HG03575 (cell line): ENCODE results near the gene MRPL44.

Experiments used
- ATAC-seq: cut with Tn5 transposase; IDR thresholded peaks from one replicate; pipeline ENCODE4 v1.9.1; 2021; ENCODE audit not compliant: unreplicated experiment, insufficient number of reproducible peaks, low FRiP score; ENCODE audit errors: extremely low read depth

MRPL44 gene

DNA sequence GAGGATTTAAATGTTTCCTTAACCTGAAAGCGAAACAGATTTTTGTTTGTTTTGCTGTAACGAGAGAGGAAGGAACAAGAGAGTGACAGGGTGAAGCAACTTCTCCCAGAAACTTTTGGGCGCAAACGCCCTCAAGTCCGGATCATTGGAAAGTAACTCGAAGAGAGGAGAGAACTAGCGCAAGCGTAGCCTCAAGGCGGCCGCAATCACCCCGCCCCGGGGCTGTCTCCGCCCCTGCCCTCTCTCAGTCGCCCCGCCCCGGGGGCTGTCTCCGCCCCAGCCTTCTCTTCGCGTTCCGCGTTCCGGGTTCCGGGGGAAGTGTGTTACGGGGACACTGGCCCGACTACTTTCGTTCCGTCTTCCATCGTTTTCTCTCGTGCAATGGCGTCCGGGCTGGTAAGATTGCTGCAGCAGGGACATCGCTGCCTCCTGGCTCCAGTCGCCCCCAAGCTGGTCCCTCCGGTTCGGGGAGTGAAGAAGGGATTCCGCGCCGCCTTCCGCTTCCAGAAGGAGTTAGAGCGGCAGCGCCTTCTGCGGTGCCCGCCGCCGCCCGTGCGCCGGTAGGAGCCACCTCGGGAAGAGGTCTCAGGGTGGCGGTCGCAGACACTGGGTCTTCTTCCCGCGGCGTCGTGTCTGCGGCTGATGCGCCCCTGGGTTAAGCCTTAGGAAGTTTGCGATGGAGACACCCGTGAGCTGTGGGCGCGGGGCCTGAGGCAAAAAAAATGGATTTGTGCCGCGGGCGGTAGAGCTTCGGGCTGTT, at the start of gene MRPL44:
Gene MRPL44 (plus strand): TSS at position 372 of the 760 bp plus-strand sequence. CDS start 10 bp downstream, at position 382.
- peak; percentile 50 for ATAC-seq

DNA sequence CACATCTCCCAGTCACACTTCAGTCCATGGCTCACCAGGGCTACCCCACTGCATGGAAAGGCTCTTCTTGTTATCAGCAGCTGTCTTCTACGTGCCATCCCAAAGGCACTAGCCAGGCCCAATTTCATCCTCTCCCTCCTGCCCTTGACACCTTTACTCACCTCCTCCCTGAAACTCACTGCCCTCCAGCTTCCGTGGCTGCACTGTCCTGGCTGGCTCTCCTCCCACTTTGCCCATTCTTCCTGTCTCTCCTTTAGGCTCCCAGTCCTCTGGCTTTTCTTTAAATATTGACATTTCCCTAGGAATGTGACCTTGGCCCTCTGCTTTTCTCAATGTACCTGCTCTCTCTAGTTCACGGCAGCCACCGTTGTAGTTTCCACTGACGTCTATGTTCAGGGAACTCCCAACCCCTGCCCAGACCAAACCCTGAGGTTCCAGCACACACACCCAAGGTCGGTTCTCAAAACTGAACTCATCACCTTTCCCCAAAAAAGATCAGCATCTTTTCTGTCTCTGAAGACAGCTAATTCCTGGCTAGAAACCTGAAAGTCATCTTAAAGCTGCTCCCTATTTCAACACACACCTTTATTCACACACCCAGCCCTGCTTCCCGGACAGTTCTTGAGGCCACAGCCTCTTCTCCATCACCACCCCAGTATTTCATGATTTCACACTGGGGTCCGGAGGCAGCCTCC, 48.8 kb upstream of the MRPL44 start:
- ATAC-seq, result no peak

DNA sequence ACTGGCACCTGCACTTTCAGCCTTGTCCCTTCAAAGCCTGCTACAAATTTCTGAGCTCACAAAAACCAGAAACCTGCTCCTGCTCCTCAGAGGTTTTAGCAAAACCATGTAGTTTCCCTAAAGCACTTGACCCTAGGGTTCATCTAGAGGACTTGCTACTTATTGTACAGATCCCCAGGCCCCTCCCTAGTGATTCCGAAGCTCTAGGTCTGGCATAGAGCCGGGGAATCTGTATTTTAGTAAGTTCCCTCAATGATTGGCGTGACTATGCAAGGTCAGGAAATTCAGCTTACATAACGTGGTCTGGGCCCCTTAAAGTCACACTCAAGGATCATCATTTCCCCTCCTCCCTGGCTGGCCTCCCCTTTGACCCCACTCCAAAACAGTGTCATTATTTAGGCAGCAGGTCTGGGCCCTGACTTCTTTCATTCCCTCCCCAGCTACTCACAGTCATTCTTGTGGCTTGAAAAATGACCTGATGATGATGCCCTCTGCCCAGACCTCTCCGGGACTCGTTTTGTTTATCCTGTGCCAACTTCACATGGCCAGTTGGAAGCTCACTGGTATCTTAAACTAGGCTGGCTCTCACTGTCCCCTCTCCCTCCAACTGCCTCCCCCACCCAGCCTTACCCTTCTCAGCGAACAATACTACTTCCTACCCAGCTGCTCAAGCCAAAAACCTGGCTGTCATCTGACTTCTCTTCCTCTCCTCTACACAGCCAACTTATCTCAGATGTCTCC, 48.1 kb upstream of the MRPL44 start:
- no peak for ATAC-seq

DNA sequence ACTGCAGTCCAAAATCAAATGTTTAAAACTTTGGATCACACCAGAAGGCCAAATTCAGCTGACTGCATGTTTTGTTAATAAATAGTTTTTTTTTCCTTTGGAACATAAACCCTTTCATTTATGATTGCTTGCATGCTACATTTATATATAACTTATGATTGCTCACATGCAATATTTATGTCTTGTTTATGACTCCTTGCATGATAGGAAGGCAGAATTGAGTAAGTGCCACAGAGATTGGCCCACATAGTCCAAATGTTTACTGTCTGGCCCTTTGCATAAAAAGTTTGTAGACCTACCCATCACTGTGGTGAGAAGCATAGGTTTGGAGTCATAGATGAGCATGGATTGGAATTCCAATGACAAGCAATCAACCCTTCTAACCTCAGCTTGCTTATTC, 42.9 kb upstream of the MRPL44 start:
- ATAC-seq, result no peak

DNA sequence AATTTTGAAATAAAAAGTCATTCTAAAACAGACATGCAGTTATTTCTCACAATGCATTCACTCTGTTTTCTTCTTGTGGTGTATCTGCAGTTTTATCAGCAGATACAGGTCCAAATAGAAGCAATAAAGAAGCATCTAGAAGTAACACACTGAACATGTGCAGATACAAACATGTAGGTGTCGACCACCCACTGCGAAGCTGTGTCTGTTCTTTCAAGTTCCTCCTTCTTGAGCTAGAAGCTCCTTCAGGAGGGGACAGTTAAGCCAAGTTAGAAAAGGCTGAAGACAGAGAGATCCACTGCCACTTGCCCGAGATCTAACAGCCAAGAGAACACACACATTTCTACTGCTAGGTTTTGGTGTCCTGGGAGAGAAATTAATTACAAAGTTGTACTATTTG, 42.2 kb upstream of the MRPL44 start:
- ATAC-seq, result no peak

DNA sequence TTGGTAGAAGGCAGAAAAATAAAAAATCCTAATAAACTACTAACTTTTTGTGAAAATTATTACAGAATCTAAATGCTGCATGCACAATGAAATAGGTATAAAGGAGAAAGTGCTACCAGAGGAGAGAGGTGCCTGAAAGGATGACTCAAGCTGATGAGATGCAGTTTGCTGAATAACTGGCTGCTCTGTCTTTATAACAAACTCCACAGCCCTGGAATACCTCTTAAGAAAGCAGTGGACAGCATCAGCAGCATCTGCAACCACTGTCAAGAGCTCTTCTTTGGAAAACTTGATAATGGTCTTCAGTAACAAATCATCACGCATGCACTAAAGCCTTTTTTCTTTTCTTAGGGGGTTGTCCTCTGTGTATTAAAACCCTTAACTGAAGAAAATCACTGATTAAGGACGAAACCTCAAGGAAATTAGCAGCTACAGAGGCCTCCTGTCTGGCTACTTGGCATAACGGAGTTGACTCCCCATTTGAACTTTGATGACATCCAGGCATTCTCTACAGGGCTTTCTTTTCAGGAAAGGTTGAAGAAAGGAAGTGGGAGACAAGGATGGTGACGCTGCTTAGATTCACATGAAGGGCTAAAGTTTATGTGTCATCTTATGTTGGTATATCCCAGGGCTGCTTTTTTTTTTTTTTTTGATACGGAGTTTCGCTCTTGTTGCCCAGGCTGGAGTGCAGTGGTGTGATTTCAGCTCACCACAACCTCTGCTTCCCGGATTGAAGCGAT, 40.9 kb upstream of the MRPL44 start:
- ATAC-seq, result no peak

DNA sequence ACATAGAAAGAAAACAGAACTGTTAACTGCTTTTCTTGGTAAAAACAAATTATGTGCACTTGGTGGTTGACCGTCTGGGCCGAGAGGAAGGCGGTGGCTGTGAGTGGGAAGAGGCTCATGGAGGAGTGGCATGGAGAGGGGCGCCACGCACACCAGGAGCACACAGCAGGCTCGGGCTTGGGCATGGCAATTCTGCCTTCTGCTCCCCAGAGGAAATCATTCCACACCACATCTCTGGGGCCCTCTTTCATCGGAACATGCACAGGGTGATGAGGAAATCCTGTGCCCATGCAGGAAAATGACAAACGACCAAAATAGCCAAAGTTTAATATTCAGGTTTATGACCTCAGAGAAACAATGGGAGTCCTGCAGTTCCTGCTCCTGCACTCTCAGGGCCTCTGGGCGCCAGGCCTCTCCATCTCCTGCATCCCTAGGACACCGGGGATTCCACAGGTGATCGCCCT, 38.6 kb upstream of the MRPL44 start:
- ATAC-seq, result no peak

DNA sequence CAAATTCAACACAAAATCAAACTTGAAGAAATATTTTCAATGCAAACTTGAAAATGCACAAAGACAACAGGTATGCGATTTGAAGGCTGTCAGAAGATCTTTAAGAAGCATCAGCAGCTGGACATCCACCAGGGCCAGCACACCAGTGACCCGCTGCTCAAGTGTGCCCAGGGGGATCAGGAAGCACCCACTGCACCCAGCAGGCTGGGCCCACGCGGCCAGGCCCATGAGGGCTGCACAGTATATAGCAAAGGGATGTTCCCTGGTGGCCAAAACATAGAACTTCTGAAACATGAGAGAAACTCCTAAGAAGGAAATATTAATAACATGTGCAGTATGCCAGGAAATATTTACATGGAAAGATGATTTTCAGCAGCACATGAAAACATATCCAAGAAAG, 37.2 kb upstream of the MRPL44 start:
- no peak for ATAC-seq

DNA sequence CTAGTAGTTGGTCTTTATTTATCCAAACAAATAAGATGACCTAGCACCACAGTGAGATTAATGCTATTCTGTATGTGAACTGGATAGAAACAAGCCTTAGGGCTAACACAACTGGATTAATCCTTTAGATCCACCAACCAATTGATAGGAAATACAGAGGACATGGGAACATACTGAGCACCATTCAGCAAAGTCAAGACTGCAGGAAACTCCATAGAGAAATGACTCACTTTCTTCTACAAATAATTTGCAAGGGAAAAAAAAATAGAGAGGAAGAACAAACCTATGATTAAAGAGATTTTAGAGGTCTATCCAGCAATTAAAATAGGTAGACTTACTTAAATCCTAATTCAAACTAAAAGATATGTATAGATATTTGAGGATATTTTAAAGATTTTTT, 36.1 kb upstream of the MRPL44 start:
- no peak for ATAC-seq

DNA sequence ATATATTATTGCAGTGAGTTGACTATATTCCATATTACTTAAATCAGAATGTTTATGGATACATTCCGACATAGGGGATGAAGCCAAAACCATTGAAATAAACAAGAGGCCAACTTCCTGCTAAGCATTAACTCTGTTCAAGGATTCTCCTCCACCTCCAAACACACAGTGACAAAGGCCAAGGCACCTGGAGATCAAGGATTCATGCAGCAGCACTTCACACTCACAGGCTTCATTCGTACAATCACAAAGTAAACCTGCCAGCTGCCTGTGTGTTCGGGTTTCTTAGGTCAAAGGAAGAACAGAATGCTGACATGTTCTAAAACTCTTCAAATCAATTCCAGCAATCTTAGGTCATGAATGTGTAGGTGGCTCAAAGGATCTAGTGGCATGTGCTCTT, 35.0 kb upstream of the MRPL44 start:
- ATAC-seq, result no peak

DNA sequence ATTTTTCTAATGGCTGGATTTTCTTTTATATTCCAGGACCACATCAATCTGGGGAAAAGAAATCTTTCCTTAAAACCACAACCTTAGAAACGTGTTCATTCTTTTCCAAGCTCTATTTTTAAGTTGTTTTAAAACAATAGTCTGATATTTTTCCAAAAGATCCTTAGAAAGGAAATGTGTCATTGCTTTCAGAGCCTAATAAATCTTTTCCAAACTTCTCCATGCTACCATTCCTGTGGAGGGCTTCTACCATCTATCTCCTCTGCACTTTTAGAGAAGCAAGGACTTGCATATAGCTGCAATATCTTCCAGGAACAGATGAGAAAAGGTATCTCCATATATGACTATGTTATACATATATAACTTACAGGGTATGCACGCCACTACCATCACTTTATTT, 33.3 kb upstream of the MRPL44 start:
- no peak for ATAC-seq

DNA sequence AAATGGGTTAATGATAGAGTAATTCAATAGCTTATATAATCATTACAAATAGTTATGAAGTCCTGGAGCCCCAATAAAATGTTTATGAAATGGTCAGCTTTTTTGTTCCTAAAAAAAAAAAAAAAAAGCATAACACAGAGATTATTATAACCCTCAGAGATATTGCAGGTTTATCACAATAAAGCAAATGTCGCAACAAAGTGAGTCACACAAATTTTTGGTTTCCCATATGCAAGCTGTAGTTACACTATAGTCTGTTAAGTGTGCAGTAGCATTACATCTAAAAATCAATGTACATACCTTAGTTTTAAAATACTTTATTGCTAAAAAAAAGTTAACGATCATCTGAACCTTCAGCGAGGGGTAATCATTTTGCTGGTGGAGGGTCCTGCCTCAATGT, 32.2 kb upstream of the MRPL44 start:
- ATAC-seq, result no peak

DNA sequence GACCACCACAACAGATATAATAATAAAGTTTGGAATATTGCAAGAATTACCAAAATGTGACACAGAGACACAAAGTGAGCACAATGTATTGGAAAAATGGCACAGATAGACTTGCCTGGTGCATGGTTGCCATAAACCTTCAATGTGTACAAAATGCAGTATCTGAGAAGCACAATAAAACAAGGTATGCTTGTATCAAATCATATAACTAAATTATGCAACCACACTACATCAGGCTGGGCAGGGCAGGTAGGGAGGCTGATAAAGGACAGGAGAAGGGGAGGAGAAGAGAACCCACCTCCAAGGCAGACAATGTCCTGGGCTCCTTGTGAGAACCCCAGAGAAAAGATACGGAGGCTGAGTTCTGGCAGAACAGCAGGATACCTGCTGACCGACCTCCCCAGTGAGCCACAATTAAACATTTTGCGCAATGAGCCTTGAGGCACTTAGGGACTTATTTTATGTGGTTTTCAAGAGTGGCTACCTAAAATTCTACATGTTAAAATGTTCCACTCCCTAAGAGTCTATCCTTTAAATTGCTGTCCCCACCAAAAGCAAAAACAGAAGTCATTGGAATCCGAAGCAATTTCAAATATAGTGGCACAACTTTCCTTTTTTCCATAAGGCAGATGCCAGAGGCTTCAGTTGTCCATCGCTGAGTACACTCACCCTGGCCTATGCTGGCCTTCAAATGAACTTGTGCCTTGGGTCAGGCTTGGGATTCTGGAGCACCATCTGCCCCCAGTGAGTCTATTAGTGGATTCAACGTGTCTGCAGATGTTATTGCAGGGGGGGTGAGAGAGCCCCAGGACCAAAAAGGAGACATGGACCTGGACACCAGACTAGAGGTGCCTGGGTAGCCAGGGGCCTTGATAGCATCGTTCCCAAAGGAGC, 28.9 kb upstream of the MRPL44 start:
- ATAC-seq, result no peak

DNA sequence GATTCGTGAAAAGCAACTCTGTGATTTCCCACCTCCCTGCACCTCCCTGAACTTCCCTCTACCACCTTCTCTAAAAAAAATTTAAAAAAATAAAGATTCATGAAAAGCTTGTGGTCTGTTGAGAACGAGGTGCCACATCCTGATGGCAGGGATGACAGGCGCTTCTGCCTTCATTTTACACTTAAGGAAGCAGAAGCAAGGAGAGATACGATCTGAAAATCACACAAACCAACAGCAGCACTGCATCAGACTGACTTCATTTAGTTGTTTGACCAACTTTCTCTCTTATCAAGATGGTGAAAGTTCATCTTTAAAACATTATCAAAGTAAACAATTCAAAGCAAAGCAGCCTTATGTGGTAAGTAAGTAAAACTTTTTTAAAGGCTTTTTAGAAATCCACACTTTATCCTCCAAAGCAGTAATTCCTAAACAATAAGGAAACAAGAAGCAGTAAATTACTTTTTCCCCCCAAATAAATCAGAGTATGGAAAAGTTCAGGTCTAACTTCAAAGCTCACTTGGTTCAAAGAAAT, 27.6 kb upstream of the MRPL44 start:
- no peak for ATAC-seq

DNA sequence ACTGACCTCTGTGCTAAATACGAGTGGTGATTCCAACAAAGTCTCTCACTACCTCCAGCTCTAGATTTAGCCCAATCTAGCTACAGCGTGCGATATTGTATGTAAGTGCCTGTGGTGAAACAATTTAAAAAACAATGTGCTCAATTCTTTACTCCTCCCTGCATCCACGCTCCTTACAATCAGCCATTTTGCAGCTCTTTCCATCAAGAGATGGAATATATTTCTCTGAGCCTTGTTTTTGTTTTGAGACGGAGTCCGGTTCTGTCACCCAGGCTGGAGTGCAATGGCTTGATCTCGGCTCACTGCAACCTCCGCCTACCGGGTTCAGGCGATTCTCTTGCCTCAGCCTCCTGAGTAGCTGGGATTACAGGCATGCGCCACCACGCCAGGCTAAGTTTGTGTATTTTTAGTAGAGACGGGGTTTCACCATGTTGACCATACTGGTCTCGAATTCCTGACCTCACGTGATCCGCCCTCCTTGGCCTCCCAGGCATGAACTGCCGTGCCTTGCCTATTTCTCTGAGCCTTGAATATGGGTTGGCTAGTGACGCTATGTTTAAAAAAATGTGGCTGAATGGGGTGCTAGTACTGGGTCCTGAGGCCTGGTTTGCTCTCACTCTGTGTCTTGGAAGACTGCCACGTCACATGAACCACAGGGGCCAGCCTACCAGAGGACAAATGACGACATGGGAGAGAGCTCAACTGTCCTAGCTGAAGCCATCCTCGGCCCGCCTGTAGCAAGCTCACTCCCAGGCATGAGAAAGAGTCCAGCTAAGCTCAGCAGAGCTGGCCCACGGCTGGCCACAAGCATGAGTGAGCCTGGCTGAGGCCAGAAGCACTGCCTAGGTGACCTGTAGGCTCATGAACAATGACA, 26.9 kb upstream of the MRPL44 start:
- no peak for ATAC-seq

DNA sequence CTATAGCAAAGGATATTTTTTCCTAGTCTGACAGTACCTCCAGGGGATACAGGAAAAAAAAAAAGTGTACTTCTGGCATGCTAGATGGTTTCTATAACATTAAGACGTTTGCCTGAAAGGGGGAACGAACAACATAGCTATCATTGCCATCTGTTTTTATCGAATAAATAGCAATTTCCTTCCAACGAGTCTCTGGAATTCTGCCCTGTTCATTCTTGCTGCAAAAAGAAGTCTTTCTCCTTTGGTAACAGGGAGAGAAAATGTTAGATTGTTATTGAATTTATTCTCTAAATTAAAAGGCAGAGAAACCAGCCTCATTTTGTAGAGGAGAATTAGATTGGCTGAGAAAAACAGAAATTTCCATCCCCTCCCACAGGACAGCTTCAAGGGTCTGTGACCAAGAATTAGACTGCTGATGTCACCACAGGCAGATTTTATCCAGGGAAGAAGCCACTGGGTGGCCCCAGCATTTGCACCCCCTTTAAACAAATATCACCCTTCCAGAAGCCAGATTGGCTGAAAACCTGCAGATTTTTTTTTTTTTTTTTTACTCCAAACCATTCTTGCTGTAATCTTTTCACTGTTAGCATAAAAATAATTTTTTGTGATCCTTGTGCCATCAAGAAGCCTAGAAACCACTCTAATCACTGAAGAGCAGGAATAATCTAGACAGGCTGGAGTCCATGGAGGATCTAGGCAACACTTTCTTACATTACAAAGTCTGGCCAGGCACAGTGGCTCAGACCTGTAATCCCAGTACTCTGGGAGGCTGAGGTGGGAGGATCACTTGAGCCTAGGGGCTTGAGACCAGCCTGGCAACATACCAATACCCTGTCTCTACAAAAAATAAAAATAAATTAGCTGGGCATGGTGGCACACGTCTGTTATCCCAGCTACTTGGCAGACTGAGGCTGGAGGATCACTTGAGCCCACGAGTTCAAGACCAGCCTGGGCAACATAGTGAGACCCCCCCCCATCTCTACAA, 24.2 kb upstream of the MRPL44 start:
- ATAC-seq, result no peak
